GM12872 (cell line): ENCODE results near the gene FAM98C.

Source experiments
- TF ChIP-seq, protein P1 (sequence below): IDR thresholded peaks from 3 replicates; pipeline ENCODE4 v1.5.1; 2011; ENCODE audit warnings: low read depth, mild to moderate bottlenecking, low read length, moderate library complexity; ENCODE audit not compliant: insufficient read depth

The FAM98C gene

DNA sequence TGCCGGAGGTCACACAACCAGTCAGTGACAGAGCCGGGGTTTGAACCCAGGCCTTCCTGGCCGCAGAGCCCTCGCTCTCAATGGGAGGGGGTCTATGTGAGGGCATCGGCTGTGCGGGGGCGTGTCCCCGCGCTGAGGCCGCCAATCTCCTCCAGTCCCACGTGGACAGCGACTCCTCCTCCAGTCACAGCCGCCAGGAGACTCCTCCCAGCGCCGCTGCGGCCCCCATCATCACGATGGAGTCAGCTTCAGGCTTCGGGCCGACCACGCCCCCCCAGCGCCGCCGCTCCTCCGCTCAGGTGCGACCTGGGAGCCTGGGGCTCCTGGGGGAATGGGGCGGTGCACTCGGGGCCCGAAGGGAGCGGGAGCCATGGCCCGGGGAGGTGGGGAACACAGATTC, 8.4 kb upstream of the FAM98C start:
- TF ChIP-seq, protein P1, sequence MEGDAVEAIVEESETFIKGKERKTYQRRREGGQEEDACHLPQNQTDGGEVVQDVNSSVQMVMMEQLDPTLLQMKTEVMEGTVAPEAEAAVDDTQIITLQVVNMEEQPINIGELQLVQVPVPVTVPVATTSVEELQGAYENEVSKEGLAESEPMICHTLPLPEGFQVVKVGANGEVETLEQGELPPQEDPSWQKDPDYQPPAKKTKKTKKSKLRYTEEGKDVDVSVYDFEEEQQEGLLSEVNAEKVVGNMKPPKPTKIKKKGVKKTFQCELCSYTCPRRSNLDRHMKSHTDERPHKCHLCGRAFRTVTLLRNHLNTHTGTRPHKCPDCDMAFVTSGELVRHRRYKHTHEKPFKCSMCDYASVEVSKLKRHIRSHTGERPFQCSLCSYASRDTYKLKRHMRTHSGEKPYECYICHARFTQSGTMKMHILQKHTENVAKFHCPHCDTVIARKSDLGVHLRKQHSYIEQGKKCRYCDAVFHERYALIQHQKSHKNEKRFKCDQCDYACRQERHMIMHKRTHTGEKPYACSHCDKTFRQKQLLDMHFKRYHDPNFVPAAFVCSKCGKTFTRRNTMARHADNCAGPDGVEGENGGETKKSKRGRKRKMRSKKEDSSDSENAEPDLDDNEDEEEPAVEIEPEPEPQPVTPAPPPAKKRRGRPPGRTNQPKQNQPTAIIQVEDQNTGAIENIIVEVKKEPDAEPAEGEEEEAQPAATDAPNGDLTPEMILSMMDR = no peak

DNA sequence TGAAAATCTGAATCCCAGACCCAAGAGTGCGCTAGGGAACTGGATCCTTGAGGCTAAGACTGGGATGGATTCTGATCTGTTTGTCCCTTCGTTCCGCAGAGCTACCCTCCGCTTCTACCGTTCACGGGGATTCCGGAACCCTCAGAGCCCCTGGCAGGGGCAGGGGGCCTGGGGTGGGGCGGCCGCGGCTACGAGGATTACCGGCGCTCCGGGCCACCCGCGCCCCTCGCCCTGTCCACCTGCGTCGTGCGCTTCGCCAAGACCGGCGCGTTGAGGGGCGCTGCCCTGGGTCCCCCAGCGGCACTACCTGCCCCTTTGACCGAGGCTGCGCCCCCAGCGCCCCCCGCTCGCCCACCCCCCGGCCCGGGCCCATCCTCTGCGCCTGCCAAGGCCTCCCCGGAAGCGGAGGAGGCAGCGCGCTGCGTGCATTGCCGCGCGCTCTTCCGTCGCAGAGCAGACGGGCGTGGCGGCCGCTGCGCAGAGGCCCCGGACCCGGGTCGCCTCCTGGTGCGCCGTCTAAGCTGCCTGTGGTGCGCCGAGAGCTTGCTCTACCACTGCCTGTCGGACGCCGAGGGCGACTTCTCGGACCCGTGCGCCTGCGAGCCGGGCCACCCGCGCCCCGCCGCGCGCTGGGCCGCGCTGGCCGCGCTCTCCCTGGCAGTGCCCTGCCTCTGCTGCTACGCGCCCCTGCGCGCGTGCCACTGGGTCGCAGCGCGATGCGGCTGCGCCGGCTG, 7.3 kb upstream of the FAM98C start:
- TF ChIP-seq, protein P1 = no peak

DNA sequence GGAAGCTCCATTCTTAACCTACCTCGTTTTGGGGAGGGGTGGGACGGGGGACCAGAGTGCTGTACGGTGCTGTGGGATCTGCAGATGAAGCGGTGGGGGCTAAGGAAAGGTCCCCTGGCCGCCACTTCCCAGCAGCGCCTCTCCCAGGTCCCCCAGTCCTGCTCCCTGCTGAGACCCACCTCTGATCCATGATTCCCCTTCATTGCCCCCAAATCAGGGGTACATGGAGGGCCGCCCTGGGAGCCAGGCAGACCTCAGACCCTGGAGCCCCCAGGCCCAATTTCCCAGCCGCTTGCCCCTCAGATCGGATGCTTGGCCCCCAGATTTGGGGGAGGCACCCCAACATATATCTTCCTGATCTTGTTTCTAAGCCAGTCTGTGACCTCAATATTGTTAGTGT, 3.8 kb upstream of the FAM98C start:
- TF ChIP-seq, protein P1 = no peak

DNA sequence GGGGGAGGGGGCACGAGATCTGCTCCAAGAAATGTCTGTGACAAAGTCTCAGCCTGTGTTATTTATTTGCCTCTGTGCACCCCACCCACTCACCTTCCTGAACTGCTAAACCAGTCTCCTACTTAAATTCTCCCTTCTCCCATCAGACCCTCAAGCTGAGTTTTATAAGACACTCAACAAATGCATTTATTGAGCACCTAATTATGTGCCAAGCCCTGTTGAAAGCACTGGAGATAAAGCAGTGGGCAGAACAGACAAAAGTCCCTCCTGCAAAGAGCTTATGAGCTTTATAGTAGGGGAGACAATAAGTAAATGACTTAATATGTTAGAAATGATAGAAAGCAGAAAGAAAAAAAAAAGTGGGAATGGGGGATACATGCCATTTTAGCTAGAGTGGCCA, 3.4 kb upstream of the FAM98C start:
- TF ChIP-seq, protein P1 = no peak

DNA sequence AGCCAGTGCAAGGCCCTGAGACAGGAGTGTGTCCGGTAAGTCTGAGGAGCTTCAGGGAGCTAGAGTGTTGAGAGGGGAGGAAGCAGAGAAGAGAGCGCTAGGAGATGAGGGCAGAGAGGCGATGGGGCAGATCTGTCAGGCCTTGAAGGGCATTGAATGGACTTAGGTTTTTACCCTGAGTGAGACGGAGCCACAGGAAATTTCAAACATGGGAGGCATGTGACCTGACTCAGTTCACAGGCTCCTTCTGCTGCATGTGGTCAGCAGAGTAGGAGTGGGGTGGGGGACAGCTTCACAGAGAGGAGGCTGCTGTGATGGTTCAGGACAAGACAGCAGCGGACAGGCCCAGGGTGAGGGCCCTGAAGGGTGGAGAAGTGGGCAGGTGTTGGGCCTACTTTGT, 2.5 kb upstream of the FAM98C start:
- TF ChIP-seq, protein P1 = no peak

DNA sequence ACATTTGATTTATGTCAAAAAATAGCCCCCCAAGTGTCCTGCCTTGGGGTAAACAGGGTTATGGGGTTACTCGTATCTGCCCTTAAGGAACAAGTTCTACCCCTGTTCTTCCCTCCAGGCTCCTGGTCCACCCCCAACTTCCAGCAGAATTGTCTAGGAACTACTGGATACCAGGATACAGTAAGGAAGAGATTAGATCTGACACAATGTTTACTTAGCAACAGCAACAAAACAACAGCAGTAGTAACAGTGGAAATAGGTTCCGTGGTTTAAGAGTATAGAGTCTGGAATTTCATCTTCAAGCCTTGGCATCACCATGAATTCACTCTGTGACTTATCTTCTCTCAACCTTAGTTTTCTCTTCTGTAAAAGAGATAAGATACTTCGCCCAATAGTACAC, 1.7 kb upstream of the FAM98C start:
- TF ChIP-seq, protein P1 = no peak

DNA sequence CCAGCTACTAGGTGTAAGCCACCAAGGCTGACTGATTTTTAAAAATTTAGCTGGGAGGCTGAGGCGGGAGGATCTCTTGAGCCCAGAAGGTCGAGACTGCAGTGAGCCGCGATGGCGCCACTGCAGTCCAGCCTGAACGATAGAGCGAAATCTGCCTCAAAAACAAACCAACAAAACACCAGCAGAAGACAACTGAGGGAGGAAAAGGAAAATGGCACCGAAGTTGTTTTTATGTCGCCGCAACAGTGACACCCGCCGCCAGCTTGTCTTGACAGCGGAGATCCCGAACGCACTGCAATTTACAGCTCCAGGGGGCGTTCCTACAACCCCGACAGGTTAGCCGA, 298 bp upstream of the FAM98C start:
- TF ChIP-seq, protein P1 = no peak

DNA sequence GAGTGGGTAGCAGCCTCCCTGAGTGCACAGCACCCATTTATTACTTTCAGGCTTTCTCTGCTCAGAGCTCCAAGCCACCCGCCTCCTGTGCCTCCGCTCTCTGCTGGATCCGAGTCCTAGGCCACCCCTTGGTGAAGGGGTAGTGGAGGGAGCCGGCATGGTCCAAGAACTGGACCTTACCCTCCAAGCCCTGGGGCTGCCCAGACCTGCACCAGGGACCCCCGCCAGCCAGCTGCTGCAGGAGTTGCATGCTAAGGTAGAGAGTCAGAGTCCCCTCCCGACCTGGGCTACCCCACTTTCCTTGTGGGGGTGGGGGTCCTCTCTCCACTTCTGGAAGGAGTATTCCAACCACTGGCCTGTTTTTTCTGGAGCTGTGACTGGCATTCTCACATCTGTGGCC, 2.0 kb downstream of the FAM98C start:
- TF ChIP-seq, protein P1 = no peak
